Left hindlimb (tissue), 1 donor: ENCODE results near the gene ADGRA1.
A peak's percentile ranks its signal among the peaks of the same experiment; 100 is the strongest.

Experiments
- DNase-seq: peaks from one replicate; pipeline ENCODE4 v3.0.0-alpha.2; 2018

Gene ADGRA1

DNA sequence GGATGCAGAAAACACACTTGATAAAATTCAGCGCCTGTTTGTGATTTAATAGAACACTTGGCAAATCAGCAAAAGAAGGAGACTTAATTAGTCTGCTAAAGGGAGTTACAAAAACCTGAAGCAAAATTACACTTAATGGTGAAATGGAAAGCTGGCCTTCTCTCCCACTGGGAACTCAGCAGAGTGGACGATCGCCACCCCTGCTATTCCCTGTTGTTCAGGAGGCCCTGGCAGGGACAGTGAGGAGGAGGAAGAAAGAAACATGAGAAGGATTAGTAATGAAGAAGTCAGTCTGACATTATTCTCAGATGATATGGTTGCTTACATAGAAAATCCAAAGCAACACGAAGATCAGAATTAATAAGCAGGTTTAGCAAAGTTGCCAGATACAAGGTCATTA lies 66.7 kb downstream of the ADGRA1 start:
- no peak for DNase-seq

DNA sequence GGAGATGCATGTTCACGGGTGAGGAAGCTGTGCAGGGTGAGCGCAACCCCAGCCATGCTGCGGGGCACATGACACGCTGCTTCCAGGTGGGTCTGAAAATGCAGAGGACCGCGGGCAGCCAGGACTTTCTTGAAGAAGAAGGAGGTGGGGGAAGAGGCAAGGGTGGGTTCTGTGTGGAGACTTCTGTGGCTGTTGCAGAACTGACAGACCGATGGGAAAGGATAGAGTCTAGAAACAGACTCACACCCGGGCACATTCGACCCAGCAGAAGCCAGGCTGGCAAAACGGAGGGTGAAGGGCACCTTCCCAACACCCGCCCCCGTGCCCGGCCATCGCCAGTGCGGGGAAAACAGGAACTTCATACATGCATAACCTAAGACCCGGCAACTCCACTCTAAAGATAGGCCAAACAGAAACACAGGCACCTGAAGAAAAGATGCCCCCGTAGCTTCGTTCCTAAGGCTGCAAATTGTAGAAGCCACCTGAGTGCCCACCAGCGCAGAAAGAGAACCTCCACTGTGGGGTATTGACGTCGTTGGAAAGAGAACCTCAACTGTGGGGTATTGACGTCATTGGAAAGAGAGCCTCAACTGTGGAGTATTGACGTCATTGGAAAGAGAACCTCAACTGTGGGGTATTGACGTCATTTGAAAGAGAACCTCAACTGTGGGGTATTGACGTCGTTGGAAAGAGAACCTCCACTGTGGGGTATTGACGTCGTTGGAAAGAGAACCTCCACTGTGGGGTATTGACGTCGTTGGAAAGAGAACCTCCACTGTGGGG lies 67.5 kb downstream of the ADGRA1 start:
- DNase-seq = no peak

DNA sequence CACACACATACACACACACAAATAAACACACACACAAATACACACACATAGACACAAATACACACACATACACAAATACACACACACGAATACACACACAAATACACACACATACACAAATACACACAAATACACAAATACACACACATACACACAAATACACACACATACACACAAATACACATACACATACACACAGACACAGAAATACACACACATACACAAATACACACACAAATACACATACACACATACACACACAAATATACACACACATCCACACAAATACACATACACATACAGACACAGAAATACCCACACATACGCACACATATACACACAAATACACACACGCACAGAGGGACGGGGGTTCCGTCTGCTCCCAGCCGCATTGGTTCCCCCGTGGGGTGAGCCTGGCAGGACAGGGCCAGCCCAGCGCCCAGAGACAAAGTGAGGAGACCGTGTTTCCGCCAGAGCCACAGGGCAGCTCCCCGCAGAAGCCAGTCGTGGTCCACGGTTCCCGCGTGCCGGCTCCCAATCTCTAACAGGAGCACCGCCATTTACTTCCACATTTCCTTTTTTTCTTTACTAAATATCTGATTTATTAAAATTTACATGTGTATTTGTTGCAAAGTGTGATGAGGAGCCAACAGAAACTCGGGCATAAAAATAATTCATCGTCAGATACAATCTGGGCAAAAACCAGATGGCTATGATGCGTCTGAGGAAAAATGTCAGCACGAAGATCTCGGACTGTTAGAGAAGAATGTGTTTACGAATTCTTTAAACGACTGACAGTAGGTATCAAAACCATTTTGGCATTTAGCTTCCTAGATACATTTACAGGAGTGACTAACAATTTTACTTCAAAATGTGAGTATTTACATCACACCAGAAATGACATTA lies 69.2 kb downstream of the ADGRA1 start:
- no peak for DNase-seq

- no peak for DNase-seq
These were observed 70.1 kb downstream of the ADGRA1 start for GRCh38 chr10:133157662-133158436.

- DNase-seq = no peak
These were observed 70.7 kb downstream of the ADGRA1 start for GRCh38 chr10:133158437-133158755.

DNA sequence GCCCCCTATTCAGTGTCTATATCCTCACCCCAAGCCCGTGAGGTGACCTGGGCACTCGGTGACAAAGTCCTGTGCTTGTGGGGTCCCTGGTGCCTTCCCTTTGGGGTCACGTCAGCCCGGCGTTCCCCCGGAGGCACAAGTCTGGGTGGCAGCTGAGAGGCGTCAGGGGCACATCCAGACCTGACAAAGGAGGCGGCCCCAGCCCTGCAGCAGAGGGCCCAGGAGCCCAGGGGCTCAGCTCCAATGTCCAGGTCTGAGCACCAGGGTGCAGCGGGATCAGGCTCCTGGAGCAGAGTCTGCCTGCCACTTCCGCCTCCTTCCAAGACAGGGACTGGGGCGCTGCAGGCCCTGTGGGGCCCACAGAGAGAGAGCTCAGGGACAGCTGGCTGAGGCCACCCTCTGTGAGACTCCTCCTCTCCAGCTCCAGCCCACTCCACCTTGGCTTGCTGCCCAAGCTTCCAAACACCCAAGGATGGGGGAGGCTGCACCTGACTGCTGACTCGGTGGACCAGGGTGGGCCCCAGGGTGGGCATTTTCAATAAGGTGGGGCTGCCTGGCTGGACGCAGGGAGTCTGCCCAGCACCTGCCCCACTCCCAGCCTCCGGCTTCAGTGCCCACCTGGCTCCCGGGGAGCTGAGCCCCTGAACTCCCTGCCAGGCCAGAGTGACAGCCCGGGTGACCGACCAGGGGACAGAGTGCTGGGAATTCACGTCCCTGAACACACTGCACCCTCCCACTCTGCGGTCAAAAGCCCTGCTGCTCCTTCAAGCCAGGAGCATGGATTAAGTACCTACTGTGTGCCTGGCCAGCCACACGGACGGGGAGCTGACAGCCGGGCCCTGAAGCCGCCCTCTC lies 71.3 kb downstream of the ADGRA1 start:
- DNase-seq = no peak

- no peak for DNase-seq
These were observed 71.9 kb downstream of the ADGRA1 start for GRCh38 chr10:133159611-133159949.

DNA sequence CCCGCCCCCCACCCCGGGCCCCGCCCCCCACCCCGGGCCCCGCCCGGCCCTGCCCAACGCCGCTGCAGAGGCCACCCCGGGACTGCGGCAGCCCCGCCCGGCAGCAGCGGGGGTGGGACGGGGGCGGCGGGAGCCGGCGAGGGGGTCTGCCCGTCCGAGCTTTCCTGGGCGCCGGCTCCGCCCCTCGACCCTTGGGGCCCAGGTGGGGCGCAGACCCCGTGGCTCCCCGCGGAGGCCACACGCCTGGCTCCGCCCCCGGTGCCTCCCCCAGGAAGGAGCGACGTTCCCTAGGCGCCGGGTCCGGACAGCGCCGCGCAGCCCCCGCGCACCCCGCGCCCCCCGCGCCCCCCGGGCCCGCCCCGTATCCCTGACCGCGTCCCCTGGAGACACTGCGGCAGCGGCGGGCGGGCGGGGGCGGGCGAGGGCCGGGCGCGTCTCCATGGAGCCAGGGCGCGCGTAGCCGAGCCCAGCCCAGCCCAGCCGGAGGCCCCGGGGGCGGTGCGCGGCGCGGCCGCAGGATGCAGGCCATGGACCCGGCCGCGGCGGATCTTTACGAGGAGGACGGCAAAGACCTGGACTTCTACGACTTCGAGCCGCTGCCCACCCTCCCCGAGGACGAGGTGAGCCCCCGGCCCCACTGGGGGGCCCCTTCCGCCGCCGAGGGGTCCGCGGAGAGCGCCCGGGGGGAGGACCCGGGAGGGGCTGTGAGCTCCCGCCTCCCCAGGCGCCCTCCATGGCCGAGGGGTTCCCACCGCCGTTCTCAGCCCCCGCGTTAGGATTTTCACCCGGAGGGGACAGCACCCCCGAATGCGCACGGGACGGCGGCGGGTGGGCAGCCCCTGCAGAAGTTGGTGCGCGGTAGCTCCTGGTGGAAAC lies 72.5 kb downstream of the ADGRA1 start, which contains the start of gene KNDC1:
TSS of gene KNDC1 (plus strand) at position 270 of the 876 bp plus-strand sequence. CDS start at position 519, 249 bp downstream.
- DNase-seq = peak; percentile 63

DNA sequence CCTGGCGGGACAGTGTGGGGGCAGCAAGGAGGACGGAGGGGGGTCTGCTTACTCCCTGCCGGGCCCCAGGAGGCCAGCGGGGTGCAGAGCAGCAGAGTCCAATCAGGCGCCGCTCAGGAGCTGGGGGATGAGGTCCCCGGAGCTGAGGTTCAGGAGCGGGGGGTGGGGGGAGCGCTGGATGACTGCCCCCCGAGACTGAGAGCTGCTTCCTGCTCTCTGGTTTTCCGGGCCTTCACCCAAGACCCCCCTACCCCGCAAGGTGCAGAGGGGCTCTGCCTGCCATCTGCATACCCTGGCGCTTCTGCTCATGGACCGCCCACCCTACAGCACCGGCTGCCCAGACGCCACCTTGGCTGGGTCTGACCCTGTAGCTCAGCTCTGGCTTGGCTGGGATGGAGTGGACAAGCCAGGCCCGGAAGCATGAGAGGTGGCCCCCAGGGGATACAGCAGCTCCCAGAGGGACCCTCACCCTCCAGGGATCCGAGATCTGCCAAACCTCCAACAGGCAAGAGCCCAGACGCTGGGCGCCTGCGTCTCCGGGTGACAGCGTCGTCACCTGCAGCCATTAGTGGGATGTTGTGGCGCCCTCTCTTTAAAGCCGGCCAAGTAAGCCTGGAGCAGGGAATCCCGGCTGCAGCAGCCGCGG lies 73.2 kb downstream of the ADGRA1 start:
- DNase-seq = no peak

DNA sequence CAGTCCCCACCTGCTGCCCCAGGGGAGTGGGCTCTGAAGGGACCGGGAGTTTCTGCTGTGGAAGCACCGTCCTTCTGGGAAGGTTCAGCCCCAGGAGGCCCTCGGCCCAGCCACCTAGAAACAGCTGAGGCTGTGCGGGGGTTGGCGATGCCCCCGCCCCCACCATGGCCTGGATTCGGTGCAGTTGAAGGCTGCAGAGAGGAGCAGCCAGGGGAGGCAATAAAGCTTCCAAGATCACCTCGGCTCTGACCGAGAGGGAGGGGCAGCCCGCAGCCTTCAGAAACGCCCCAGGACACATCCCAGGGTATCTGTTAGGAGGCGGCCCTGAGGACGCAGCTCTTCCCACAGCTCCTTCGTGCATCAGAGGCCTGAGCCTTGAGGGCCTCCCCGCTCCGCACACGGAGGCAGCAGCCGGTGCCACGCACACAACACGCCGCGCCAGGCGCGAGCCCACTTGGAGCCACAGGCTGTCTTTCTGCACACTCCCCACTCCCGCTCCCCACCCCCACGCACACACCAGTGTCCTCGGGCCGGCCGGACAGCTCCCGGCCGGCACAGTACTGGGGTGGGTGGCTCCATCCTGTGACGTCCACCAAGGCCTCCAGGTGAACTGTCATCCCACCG lies 73.9 kb downstream of the ADGRA1 start:
- no peak for DNase-seq

DNA sequence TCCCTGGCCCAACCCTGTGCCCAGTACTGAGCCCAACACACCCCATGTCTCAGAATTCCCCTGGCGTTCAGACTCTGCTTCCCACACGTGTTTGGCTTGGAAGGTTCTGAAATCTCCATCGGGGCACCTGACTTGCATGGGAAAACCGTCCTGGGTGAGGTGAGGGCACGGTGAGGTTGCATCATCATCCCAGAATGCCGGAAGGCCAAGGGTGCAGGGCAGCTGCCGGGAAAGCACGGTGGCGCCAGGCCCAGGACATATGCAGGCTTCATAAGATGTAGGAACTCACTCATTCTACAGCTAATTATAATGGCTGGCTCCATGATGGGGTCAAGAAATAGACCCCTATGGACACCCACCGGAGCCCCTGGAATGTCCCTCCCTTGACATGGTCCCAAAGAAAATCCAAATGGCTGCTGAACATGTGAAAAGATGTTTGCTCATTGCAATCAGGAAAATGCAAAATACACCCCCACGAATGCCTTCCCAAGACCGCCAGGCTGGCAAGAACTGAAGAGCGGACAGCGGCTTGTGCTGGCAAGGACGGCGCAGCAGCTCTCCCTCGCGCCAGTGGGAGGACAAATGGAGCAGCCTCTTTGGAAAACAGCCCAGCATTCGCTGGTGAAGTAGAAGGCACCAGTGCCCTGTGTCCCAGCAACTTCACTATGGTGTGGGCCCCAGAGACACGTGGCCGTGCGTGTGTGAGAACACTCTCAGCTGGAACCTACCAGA lies 74.6 kb downstream of the ADGRA1 start:
- DNase-seq = no peak

DNA sequence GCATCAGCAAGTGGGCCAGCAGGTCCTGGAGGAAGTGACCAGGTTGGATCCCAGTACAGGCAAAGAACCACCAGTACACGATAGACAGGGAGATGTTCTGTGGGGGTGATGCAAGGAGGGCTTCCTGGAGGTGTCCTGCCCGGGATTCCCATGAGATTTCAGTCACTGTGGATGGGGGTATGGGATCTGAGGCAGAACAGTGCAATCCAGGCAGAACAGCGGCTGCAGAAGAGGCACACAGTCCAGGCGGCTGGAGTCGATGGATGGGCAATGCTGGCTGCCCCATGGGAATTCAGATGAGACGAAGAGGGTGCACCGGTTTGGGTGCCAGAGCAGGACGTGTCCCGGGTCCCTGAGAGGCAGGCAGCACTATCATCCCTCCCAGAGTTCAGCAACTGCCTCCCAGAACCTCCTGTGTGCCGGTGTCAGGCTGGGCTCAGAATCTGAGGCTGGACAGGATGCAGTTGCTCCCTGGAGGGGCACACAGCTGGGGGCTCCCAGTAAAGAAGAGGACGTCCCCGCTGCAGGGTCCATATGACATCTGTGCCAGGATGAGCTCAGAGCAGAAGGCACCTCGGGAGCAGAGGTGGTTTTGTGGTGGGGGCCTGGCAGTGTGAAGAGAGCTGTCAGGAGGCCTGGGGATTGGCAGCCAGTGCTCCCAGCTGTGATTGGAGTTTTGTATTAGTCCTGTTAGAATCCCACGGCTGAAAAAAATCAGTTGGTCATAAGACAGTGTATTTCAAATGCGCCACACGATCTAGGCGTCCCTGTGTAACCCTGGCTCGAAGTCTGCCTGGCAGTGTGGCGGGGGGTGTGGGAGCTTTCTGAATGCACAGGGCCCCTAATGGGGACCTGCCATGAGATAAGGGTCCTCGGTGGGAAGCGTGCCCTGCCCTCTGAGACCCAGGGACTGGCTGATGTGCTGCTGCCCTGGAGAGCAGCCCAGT lies 75.5 kb downstream of the ADGRA1 start:
- DNase-seq = no peak

DNA sequence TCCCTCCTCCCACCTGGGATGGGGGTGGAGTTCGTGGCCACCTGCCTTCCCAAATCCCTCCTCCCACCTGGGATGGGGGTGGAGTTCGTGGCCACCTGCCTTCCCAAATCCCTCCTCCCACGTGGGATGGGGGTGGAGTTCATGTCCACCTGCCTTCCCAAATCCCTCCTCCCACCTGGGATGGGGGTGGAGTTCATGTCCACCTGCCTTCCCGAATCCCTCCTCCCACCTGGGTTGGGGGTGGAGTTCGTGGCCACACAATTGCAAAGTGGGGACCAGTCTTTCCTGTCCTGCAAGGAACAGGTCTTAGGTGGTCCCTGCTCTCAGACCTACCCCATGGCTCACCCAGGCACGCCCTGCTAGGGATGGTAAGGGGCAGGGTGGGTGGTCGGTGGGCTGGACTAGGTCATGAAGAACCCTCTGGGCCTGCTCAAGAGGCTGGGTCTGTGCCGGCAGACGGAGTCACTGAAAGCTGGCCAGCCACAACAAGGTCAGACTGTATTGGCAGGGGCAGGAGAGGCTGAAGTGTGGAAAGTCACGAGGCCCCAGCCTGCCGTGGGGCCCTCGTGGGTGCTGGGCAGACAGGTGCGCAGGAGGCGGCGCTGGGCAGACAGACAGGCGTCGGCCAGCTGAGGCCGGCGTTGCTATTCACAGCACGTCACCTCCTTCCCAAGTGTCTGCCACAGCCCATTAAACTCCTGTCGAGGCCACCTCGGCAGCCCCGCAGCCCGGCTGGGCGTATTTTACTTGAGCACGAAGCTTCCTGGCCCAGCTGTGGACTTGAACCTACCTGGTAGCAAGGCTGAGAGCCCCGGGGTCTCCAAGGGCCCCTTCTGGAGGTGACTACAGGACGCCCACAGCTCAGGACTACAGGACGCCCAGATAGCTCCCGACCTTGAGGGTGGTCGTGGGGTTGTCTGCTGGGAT lies 76.4 kb downstream of the ADGRA1 start:
- DNase-seq = no peak

DNA sequence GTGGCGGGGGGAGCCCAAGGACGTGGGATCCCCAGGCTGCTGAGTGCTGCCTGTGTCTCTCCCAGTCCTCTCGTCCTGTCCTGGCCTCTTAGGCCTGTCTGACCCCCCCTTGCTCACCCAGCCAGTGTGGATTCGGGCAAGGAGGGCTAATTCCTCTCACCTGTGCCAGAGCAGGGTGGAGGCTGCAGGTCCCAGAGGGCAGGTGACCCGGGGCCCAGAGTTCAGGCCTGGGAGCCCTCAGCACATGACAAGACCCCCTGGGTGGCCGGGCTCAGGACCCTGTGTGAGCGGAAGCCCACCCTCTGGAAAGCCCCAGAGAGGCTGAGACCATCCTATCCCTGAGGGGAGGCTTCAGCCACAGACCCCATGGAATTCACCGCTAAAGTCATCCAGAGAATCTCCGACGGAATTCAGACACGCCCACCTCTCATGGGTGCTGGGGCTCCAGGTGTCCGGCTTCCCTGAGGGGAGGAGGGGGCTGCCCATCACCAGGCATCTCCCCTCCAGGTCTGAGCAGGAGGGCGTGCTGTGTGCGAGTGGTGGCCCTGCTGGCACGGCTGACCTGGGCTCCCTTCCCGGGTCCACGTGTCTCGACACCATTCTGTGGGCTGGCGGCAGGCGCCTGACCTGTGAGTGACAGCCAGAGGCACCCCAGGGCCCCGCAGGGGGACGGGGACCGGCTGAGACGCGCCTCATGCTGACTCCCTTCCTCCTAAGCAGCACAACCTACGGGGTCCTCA lies 77.3 kb downstream of the ADGRA1 start:
- DNase-seq = no peak

GRCh38 chr10:133165556-133166503 lies 78.1 kb downstream of the ADGRA1 start:
- no peak for DNase-seq

GRCh38 chr10:133166504-133166827 lies 78.7 kb downstream of the ADGRA1 start:
- no peak for DNase-seq
